SHP77 treated with DMSO at 0.1 percent for 48 hours (cell line): ENCODE measurements around the gene CDH4.

ENCODE experiments used
- DNase-seq: peaks from one replicate; lab custom pipeline; 2025; lab: John Stamatoyannopoulos, UW

The CDH4 gene

DNA sequence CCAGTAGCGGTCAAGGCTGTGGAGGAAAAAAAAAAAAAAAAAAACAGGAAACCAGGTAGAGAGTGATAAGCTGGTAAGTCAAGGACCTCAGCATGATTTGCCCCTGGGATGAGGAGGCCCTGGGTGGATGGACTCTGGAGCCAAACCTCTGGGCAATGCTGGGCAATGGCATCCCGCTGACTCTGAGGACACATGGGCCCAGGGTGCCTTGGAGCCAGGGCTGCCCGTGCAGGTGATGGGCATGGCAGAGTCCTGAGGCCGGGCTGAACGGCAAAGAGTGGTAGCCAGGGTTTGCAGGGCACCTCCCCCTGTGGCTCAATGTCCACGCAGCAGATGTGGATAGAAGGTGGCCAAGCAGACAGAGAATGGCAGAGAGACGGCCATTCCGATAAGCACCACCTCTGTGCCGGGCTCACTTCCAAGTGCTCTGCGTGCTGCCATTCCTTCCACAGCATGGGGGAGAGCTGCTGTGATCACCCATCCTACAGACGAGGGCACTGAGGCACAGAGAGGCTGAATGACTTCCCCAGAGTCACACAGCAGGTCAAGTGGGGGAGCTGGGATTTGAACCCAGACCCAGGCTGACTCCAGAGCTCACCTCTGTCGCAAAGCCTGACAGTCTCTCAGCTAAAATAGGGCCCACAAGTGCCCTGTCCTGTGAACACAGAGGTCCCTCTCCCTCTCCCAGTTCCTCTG is 353.9 kb downstream of the CDH4 start:
- DNase-seq: no peak

DNA sequence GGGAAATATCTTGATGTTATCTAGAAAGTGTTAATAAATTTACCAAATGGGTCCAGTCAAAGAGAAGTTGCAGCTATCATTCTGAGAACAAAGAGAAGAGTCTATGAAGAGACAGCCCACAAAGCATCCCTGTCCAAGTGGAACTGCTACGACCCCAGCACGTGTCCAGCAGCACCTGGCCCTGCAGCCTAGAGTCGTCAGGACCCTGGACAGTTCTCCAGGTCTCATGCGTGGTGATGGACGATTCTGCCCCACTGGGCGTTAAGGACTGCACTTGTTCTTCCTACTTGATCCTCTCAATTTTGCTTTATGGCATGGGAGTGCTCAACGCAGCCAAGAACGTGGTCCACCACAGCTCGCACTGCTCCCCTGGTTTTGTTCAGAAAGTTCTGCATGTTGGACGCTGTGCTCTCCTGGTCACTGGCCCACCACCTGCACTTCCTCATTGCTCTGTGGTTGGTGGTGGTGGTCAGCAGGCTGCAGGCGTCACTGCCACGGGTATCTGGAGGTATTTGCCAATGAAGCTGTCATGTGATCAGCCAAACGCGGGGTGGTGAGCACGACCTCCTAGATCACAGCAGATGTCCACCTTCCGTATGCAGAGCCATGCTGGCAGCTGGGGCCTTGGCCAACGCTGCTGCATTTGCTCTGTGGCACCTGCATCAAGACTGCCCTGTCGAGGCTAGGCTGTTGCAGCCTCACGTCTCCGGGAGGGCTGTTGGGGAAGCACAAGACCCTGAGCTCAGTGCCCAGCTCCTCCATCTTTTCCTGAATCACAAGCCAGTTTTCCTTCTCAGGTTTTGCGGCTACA is 356.4 kb downstream of the CDH4 start:
- no peak for DNase-seq

DNA sequence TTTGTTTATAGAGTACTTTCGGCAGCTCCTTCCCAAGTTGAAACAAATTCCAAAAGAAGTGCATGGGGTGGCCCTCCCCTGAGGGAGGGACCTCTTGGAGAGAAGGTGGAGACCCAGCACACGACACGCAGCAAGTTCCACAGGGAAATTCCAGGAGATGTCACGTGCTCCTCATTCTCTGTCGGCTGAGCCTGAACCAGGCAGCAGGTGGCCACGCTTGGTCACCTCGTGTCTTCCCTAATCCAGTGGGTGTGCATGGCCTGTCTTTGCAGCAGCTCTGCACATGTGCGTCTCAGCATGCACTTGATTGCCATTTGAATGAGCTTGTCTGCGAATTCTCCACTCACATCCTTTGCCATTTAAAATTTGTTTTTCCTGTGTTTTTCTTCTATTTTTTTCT is 357.4 kb downstream of the CDH4 start:
- no peak for DNase-seq

DNA sequence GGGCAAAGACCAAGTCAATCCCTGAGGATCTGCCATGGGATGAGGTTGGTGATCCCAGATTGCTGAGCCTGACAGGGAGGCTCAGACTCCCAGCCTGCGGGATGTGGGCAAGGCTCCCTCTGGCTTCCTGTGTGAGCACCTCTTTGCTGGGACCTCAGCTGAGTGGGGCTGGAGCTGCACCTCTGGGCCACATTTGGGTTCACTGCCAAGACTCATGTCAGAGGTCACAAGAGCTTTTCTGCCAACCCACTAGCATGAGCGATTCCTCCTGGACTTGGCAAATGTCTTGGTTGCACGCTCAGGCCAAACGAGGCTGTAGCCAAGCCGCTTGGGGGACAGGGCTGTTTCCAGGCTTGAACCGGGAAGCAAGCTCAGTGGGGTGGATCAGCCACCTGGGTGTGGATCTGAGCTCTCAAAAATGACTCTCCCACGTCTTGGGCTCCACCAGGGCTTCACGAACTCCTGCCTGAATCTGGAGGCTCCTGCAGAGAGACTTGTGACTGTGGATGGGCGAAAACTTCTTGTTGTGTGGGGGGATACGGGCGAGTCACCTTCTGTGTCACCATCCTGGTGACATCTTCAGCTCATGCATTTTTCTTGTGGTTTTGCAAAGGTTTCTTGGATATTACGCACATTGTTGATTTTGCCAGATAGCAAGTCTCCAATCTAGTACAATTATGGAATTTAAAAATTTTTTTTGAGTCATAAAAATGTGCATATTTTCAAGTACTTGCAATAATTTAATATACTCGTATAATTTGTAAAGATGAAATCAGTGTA is 359.5 kb downstream of the CDH4 start:
- no peak for DNase-seq

DNA sequence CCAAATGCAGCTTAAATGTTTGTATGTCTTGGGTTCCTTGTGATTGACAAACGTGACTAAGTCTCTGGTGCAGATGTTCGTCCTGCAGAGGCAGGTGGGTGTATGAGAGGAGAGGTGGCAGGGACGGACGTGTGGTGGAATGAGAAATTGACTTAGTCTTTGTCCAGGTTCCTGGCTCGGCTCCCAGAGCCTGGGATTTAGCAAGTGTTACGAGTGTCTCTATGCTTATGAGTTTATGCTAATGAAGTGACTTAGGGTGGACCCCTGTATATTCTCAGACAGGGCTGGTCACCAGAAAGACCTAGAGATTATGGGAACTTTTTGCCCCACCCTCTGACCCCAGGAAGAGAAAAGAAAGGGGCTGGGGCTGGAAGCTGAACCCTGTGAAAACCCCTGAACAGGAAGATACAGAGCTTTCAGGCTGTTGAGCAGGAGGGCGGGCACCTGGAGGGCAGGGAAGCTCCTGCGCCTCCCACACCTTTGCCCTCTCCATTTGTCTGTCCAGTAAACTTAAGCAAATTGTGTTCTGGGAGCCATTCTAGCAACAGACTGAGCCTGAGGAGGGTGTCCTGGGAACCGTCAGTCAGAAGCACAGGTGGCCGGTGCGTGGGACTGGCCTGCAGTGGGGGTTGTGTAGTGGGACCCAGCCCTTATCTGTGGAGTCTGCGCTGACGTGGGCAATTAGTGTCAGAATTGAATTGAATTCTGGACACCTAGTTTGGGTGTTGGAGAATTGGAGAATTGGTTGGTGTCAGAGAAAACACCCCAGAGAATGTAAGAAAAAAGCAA is 362.1 kb downstream of the CDH4 start:
- DNase-seq: no peak

DNA sequence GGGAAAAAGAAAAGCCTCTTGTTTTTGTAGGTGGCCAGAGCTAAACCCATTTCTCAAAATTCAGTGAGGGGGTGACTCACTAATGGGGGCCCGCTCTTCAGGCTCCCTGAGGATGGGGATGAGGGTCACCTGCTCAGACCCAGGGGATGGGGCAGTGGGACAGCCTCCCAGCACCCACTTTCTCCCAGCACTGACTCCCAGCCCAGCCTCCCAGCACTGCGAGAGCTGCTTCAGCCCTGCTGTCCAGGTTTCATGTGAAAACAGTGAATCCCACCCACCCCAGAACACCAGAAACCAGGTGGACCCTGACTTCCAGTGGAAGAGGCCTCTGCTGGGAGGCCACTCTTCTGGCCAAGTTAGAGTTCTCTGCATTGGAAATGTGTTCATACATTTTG is 362.6 kb downstream of the CDH4 start:
- DNase-seq: no peak

DNA sequence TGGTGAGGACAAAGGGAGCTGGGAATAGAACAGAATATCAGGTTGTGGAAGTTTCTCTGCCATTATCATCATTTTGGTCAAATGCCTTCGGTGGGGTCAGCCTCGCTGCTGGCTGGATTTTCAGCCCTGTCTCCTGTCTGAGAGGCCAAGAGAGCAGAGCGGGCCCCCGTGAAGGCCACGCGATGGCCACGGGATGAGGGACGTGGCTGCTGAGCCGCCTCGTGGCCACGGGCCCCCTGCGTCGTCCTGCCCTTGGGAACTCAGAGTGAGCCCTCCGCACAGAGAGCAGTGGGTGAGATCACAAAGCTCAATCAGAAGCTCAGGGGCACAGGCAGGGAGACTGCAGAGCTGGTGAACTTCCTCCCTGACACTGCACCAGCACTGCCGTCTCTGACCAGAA is 363.7 kb downstream of the CDH4 start:
- no peak for DNase-seq

DNA sequence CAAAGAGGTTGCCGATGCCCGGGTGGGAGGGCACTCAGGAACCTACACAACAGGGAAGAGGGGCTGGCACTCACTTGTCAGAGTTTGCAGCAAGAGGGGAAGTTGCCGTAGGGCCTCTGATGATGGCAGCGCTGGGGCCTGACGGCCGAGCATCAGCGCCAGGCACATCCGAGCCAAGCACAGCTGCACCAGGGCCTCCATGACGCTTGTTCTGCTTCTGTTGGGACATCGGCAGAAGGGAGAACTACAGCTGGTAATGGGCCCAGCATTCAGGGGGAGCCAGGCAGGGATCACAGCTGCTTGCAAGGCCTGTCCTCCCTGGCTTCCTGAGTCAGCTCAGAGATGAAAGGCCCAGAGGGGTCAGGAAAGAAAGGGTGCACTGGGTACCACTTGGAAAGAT is 367.7 kb downstream of the CDH4 start:
- no peak for DNase-seq

DNA sequence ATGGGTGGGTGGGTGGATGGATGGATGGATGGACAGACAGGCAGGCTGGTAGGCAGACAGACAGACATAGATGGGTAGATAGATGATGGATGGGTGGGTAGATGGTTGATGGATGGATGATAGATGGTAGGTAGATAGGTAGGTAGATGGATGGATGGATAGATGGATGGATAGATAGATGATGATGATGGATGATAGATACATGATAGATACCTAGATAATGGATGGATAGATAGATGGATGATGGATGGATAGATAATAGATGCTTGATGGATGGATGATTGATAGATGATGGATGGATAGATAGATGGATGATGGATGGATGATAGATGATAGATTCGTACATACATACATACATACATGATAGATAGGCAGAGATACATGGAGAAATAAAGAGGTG is 368.1 kb downstream of the CDH4 start:
- DNase-seq: no peak

DNA sequence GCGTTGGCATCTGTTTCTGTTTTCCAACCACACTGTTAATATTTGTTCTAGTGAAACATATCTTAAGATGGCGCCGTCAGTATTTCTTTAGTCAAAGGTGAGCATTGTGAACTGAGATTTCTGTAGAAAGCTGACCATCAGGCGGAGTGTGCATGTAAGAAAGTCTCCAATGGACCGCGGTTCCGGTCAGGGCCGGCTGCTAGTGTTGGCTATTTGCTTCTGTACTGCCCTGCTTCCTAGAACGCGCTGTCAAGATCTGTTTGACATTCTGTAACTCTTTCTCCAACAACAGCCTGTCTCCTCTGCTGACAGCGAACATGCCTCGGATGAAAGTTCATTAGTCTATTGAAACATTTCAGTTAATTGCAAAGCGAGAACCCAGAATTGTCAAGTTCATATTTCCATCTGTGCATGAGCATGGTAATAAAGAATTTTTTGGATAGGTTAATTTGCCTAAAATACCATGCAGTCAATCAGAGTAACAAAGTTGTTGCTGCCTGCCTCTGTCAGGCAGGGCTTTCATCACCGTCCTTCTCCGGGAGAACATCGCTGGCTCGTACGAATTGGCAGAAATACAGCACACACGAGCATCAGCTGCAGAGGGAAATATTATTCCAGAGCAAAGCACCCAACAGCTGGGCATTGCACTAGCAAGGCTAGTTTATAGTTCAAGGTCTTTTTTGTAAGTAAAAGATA is 369.1 kb downstream of the CDH4 start:
- no peak for DNase-seq

DNA sequence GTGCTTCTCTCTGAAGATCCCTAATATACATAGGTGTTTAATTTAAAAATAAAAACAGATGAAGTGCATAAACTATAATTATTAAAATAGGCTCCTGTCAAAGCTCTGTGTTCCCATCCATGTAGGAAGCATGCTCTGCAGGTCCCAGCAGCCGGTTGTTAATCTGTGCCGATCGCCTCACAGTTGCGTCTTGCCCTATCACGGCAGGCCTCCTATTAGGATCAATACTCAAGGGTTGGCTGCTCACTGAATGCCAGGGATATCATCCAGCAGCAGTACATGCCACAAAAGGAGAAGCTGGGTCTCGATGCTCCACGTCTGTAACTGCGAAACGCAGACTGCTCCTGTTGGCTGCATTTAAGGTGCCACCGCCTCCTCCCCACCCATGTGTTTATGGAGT is 369.8 kb downstream of the CDH4 start:
- DNase-seq: no peak

DNA sequence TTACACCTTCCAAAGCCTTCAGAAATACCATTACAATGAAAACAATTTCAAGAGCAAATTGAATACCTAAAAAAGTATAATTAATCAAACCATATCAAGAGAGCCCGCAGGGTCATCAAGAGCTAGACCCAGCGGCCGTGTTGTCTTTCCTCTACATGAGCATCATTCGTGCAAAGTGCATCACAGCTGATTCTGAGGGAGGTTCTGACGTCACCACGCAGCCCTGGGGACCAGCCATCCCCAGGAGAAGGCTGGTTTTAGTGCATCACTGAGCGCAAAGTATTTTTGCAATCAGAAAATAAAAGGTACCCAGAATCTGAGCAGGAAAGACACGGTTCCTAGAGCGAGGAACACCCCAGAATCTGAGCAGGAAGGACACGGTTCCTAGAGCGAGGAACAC is 371.4 kb downstream of the CDH4 start:
- DNase-seq: no peak

DNA sequence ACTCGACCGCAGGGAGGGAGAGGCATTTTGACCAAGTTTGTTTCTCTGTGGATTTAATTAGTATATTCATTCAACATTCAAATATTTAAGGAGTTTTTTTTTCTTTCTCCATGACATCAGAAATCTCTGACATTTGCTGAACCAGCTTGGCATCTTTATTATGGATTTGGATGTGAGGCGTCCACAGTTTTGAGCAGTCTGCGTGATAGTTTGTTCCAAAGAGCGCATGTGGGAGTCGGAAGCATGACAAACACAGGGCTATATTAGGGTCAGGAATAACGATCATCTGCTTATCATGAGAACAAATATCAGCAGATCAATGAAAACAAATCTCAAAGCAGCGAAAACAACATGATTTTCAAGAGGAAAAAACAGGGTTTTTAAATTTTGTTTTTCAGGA is 373.2 kb downstream of the CDH4 start:
- DNase-seq: no peak

DNA sequence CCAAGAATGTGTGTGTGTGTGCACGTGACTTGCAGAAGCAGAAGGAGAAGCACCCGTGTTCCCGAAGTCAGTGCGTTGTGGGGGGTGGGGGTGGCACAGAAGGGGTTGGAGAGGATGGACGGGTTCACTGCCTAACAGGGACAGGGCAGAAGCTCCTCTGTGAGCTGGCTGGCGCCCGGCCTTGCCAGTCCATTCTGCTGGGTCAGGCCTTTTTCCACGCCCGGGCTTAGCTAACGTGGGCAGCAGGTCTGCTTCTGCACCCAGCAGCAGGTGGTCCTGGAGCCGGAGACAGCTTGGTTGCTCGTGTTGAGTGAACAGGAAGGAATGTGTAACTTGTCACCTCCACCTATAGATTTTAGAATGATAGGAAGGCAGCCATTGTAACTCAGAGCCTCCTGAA is 374.4 kb downstream of the CDH4 start:
- DNase-seq: no peak

DNA sequence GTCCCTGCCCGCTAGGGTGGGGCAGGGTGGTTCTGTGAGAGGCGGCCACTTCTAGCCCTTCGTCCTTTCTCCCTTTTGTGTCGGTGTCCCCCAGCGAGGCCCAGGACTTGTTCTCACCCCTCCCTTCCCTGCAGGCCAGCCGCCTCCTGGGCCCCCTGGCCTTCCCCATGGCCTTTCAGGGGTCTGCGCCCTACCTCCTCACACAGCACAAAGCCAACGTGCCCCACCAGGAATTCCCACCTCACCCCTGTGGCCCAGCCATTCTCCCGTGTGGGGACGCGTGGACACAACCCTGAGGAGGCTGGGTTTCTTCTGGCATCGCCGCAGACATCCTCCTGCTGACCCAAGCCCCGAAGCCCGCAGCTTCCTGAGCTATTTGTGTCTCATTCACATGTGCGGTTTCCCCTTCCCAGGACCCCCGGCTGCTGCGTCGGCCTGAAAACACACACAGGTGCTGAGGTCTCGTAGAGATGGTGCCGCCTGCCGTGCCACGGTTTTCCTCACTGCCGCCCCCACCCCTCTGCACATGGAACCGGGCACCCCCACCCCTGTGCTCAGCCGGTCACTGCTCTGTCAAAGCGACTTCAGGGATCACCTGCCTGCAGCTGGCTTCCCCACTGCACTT is 375.8 kb downstream of the CDH4 start:
- no peak for DNase-seq

DNA sequence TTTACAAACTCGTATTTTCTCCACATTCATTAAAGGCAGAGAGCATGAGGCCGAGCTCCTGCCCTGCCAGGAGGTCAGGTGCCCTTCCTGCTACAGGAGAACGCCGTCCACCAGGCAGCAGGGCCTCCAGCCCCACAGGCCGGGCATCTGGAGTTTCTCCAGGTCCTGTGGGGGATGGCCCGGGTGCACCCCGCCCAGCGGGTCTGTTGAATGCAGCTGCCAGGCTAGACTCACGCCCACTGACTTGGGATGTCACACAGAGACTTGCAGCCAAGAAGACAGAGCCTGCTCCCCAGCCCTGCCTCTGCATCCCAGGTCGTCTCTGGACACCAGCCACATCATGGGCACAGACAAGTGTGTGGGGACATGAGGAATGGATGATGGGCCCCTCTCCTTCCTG is 376.4 kb downstream of the CDH4 start:
- no peak for DNase-seq

DNA sequence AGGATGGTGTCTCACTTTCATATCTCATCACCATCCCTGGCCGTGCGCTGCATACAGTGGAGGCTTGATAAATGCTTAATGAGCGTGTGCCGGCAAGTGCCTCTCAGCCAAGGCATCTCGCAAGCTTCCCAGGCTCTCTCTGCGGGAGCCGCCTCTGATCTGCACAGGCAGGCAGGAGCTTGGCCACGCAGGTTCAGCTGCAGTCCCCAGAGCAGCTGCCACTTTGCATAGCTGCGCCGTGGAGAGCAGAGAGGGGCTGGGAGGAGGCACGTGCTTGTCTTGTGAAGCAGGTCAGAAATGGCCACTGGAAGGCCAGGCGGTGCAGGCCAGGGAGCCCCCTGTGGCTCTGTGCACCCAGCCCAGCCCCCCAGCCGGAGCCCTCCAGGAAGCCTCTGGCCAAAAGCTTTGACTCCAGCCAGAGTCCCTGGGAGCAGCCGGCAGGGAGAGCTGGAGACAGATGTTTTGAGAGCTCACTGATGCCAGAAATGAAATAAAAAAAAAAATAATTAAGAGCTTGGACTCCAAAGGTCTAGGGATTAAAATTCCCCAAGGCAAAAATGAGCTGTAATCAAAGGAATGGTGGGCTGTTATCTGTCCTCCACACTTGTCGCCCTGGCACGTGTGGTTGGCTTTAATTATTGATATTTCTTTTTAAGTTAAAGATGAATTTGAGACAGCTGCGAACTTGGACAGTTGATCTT is 377.0 kb downstream of the CDH4 start:
- no peak for DNase-seq

DNA sequence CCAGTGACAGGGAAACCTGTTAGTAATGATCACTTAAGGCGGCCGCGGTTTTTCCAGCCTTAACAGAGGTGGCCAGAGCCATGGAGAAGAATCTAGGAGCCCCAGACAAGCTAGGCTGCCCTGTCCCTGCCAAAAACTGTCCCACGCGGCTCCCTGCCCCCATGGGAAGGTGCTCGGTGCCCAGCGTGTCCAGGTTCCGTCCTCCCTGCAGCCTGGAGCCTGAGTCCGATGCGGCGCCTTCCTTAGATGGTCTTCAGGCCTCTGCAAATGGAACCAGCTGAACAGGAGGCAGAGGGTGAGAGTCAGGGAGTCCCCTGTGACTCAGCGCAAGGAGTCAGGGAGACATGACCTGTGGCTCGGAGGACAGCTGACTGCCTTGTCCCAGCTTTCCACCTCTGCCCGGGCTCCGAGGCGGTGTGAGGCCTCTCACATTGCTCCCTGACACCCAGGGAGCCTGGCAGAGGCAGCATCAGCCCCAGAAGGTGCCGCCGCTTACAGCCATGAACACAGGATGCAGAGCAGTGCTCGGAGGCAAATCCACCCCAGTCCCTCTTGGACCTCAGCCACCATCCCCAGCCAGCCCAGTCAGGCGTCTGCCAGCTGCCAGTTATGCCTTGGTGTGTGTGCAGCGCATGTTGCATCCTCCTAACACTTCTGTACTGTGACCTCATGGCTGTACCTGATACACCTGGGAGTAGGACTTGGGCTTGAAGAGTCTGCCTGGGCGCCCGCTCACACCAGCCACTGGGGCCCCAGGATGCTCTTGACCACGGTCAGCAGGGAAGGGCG is 377.7 kb downstream of the CDH4 start:
- no peak for DNase-seq

DNA sequence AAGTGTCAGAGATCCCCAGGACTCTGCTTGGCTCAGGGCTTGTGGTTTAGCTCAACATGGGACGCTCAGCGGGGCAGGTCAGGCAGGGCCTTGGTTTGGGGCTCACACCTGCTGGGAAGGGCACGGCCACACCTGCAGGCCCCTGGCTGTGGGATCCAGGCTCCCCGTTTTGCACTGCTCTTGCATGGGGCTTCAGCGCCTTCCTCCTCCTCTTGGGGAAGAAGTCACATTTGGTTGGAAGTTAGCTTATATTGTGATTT is 378.3 kb downstream of the CDH4 start:
- no peak for DNase-seq

DNA sequence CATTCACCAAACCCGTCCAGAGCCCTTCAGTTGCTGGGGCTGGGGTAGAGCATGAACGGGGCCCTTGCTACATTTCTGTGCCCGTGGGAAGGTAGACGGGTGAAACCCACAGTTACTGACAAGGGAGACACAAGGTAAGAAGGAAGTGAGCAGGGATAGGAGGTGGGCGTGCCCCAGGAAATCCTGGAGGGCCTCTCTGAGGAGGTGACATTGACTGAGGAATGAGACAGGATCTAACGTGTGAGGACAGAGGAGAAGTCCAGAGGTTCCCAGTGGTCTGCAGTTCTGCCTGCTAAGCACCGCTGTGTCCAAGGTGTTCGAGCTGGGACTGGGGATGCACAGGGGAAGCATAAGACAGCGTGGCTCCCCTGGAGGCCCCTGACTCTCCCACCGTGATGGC is 378.8 kb downstream of the CDH4 start:
- no peak for DNase-seq
